MCF 10A (cell line): ENCODE data around the gene SRP9. TPM values are rescaled to one million over a fixed set of nuclear protein-coding genes. Genes with fewer than 3 reads are reported as not detected.

Source experiments
- BruUV-seq: library from RNA; stranded (reverse); fragments of 400-500 nt; replicated peaks from 2 replicates; lab custom pipeline; 2021; lab: Mats Ljungman, UMichigan
- CTCF ChIA-PET: fragments of 300-600 bp; sonication (Branson Sonifier 250); formaldehyde crosslinking; extraction: SDS; loops from one replicate; lab custom pipeline; 2021; ENCODE audit warnings: antibody characterized with exemption, inconsistent platforms; lab: Yijun Ruan, JAX
- POLR2A ChIA-PET: fragments of 300-600, 350-650 bp; sonication (Branson Sonifier 250); formaldehyde crosslinking; extraction: SDS; loops from one replicate; lab custom pipeline; 2020; ENCODE audit warnings: antibody characterized with exemption, inconsistent platforms; lab: Yijun Ruan, JAX
- DNase-seq: peaks from one replicate; pipeline ENCODE4 v3.0.0-alpha.2; 2018; ENCODE audit not compliant: unreplicated experiment
- H3K27ac Mint-ChIP-seq: one replicate; pipeline ENCODE4 v1.8.0; 2022; ENCODE audit warnings: mild to moderate bottlenecking, low read depth, mixed read lengths; ENCODE audit not compliant: unreplicated experiment
- H3K27me3 Mint-ChIP-seq: one replicate; pipeline ENCODE4 v1.8.0; 2022; ENCODE audit warnings: mixed read lengths; ENCODE audit not compliant: insufficient read depth, unreplicated experiment
- H3K36me3 Mint-ChIP-seq: one replicate; pipeline ENCODE4 v1.8.0; 2022; ENCODE audit warnings: mild to moderate bottlenecking, moderate library complexity, mixed read lengths; ENCODE audit not compliant: insufficient read depth, unreplicated experiment
- H3K4me1 Mint-ChIP-seq: one replicate; pipeline ENCODE4 v1.8.0; 2022; ENCODE audit warnings: mixed read lengths; ENCODE audit not compliant: insufficient read depth, unreplicated experiment
- H3K4me3 Mint-ChIP-seq: one replicate; pipeline ENCODE4 v1.8.0; 2022; ENCODE audit warnings: mild to moderate bottlenecking, moderate library complexity, mixed read lengths; ENCODE audit not compliant: unreplicated experiment
- H3K9me3 Mint-ChIP-seq: one replicate; pipeline ENCODE4 v1.8.0; 2022; ENCODE audit warnings: mixed read lengths; ENCODE audit not compliant: unreplicated experiment
- CTCF ChIP-seq: fragments of 200-600 bp; IDR thresholded peaks from one replicate; pipeline ENCODE4 v1.8.0; 2022; ENCODE audit warnings: antibody characterized with exemption, mild to moderate bottlenecking; ENCODE audit not compliant: unreplicated experiment
- intact Hi-C: fragments of 100-400 bp; cut with micrococcal nuclease; formaldehyde crosslinking; loops from 2 replicates; pipeline ENCODE4 v1.14.1; 2022
- total RNA-seq: library from RNA; stranded (reverse); gene quantifications from 2 replicates; pipeline ENCODE4 v1.2.3, GENCODE V29; 2022

SRP9 gene
- total RNA-seq, 1 experiment from 2014 or later: 417 TPM

GRCh38 chr1:225828706-225829345 lies 51.2 kb downstream of the SRP9 start:
- Mint-ChIP-seq H3K9me3 (no peaks in the 10 kb centered on the region), H3K36me3 (peaks cover 26% of the 10 kb centered on the region), H3K27ac (no peak overlapping the region), H3K4me3 (no peak overlapping the region), H3K27me3 (no peaks in the 10 kb centered on the region), H3K4me1 (peaks cover 13% of the 10 kb centered on the region)
- BruUV-seq: no TSS peak
- no peak for DNase-seq
- POLR2A ChIA-PET: interaction anchor here (1.1 to 4.1 kb wide), 2 partner anchors 10 to 18 kb away, joined by 3 to 42 read pairs; partner anchors contain the start of gene EPHX1
- intact Hi-C loops: no loop called here
- CTCF ChIA-PET: interaction anchor here (0.6 to 1.1 kb wide), 4 partner anchors 23 to 146 kb away, joined by 3 to 4 read pairs (median 3); no protein-coding TSS in a partner anchor
- TF ChIP-seq CTCF: no peak

DNA sequence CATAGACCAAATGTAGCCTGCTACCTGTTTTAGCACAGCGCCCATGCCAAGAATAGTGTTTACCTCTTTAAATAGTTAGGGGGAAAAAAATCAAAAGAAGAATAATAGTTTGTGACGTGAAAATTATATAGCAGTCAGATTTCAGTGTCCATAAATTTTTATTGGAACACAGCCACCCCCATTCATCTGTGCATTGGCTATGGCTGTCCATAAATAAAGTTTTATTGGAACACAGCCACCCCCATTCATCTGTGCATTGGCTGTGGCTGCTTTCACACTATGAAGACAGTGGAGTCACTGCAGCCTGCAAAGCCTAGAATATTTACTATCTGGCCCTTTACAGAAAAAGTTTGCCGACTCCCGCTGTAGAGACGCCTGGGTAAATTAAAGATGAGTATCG lies 53.2 kb downstream of the SRP9 start:
- DNase-seq: no peak
- BruUV-seq: no TSS peak
- POLR2A ChIA-PET: no interaction called here
- Mint-ChIP-seq H3K36me3 (peaks cover 33% of the 10 kb centered on the region), H3K4me3 (no peak overlapping the region), H3K9me3 (no peaks in the 10 kb centered on the region), H3K27ac (no peak overlapping the region), H3K27me3 (no peaks in the 10 kb centered on the region), H3K4me1 (peaks cover 14% of the 10 kb centered on the region)
- CTCF ChIA-PET: interaction anchor here (0.7 kb wide), 1 partner anchor 356 kb away, joined by 4 read pairs; no protein-coding TSS in a partner anchor
- TF ChIP-seq CTCF: no peak
- intact Hi-C loops: no loop called here

GRCh38 chr1:225834417-225835329 lies 57.0 kb downstream of the SRP9 start:
- Mint-ChIP-seq H3K4me3 (no peak overlapping the region), H3K27ac (peak overlapping the region; percentile 63), H3K4me1 (peaks cover 9% of the 10 kb centered on the region), H3K36me3 (peaks cover 41% of the 10 kb centered on the region), H3K9me3 (no peaks in the 10 kb centered on the region), H3K27me3 (no peaks in the 10 kb centered on the region)
- CTCF ChIA-PET: interaction anchor here (0.5 to 2.4 kb wide), 13 partner anchors 8 to 360 kb away, joined by 3 to 13 read pairs (median 5); partner anchors contain the start of genes EPHX1 and SRP9
- POLR2A ChIA-PET: interaction anchor here (0.6 to 2.1 kb wide), 10 partner anchors 9 to 164 kb away, joined by 3 to 8 read pairs (median 4); partner anchors contain the start of gene SRP9
- peak; percentile 87 for DNase-seq
- intact Hi-C loops: no loop called here
- BruUV-seq: no TSS peak
- no peak for TF ChIP-seq CTCF
